ENCODE data around the gene MCRS1. TPM values are rescaled to one million over a fixed set of nuclear protein-coding genes. Genes with fewer than 3 reads are reported as not detected.

The MCRS1 gene
- total RNA-seq, 6 donors from 2014 or later: 39.6 to 85.9 (median 62.7) TPM

- TF ChIP-seq POLR2AphosphoS5 (IDR thresholded peaks at IDR 0.05): no peak
- TF ChIP-seq EP300 (IDR thresholded peaks at IDR 0.05): no peak
- TF ChIP-seq CTCF (IDR thresholded peaks at IDR 0.05): no peak
- no peak for TF ChIP-seq POLR2A (IDR thresholded peaks at IDR 0.05)
- H3K9me3 ChIP-seq: no peaks in the 10 kb centered on the region
- H3K36me3 ChIP-seq: peaks cover 0 to 9% (median 2%) of the 10 kb centered on the region in 4 donors
- H3K27ac ChIP-seq: no peak overlapping the region
- H3K4me1 ChIP-seq: peaks cover 0 to 8% (median 2%) of the 10 kb centered on the region in 4 donors
- ATAC-seq (ENCODE audit: low FRiP score in 2 of 2): no peak
- 75 to 78% methylated on average over 9 of the region's 9 CpGs for WGBS, 2 donors
- no peaks in the 10 kb centered on the region for H3K27me3 ChIP-seq
- H3K4me3 ChIP-seq: no peak overlapping the region
- no peak for DNase-seq
Observed at GRCh38 chr12:49577589-49578315, 9.8 kb upstream of the MCRS1 start.

GRCh38 chr12:49568442-49569162 lies 660 bp upstream of the MCRS1 start:
- 2% methylated on average over 19 of the region's 19 CpGs for WGBS, 2 donors
- Histone ChIP-seq H3K27ac (peak overlapping the region in 3 of 4 donors; percentile 84 to 96 (median 94)), H3K4me1 (peaks cover 20 to 36% (median 24%) of the 10 kb centered on the region in 4 donors), H3K9me3 (no peaks in the 10 kb centered on the region), H3K4me3 (peak overlapping the region; percentile 66 to 98 (median 76)), H3K27me3 (no peaks in the 10 kb centered on the region), H3K36me3 (peaks cover 9 to 23% (median 16%) of the 10 kb centered on the region in 4 donors)
- ATAC-seq (ENCODE audit: low FRiP score in 2 of 2): no peak
- no peak for TF ChIP-seq EP300 (IDR thresholded peaks at IDR 0.05)
- peak in 1 of 6 experiments; percentile 18 for TF ChIP-seq CTCF (IDR thresholded peaks at IDR 0.05)
- DNase-seq: no peak

GRCh38 chr12:49567302-49567610 lies 686 bp downstream of the MCRS1 start:
- no peak for ATAC-seq (ENCODE audit: low FRiP score in 2 of 2)
- Histone ChIP-seq H3K27ac (peak overlapping the region; percentile 84 to 96 (median 90)), H3K4me1 (peaks cover 20 to 36% (median 24%) of the 10 kb centered on the region in 4 donors), H3K4me3 (peak overlapping the region; percentile 66 to 98 (median 76)), H3K36me3 (peaks cover 22 to 36% (median 29%) of the 10 kb centered on the region in 4 donors), H3K9me3 (no peaks in the 10 kb centered on the region), H3K27me3 (no peaks in the 10 kb centered on the region)
- TF ChIP-seq POLR2A (IDR thresholded peaks at IDR 0.05) (no peak), EP300 (IDR thresholded peaks at IDR 0.05) (no peak), CTCF (IDR thresholded peaks at IDR 0.05) (no peak), POLR2AphosphoS5 (IDR thresholded peaks at IDR 0.05) (no peak)
- 2 to 5% methylated on average over 10 to 11 of the region's 11 CpGs for WGBS, 2 donors
- DNase-seq: no peak

GRCh38 chr12:49566361-49566760 lies 1.6 kb downstream of the MCRS1 start:
- Histone ChIP-seq H3K4me3 (peak overlapping the region in 1 of 4 donors; percentile 81), H3K27ac (no peak overlapping the region), H3K27me3 (no peaks in the 10 kb centered on the region), H3K4me1 (peaks cover 20 to 36% (median 24%) of the 10 kb centered on the region in 4 donors), H3K9me3 (no peaks in the 10 kb centered on the region), H3K36me3 (peaks cover 29 to 44% (median 38%) of the 10 kb centered on the region in 4 donors)
- TF ChIP-seq POLR2AphosphoS5 (IDR thresholded peaks at IDR 0.05) (no peak), POLR2A (IDR thresholded peaks at IDR 0.05) (no peak), EP300 (IDR thresholded peaks at IDR 0.05) (no peak), CTCF (IDR thresholded peaks at IDR 0.05) (no peak)
- no peak for ATAC-seq (ENCODE audit: low FRiP score in 2 of 2)
- no peak for DNase-seq
- WGBS, 2 donors: 96 to 100% methylated on average over 5 to 13 of the region's 13 CpGs

All from upper lobe of left lung (tissue), 6 donors.